ENCODE results near the gene RAPGEFL1. TPM values are rescaled to one million over a fixed set of nuclear protein-coding genes. Genes with fewer than 3 reads are reported as not detected.

Gene RAPGEFL1
- total and polyA plus RNA-seq, 2 donors (not counting 3 experiments of a cell fraction or from before 2014, with no cell fraction given), result 8.6 to 11.8 TPM

DNA sequence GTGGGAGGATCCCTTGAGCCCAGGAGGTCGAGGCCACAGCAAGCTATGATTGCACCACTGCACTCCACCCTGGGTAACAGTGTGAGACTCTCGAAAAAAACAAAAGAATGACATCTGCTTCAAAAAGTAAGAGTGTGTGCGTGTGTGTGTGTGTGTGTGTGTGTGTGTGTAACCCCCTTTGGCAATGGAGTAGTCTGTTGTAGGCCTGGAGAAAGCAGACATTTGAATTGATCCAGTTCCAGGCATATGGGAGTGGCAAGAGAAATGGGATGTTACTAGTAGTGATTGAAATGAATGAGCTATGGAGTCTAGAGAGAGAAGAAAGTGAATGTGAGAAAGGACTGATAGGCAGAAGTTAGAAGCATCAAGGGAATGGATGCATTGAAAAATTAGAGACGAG is 27.0 kb upstream of the RAPGEFL1 start:
- H3K79me2 ChIP-seq (ENCODE audit: control insufficient read depth, insufficient read depth, low read length), result peaks cover 73% of the 10 kb centered on the region
- dilution Hi-C loops (cut with MboI; ENCODE audit: extremely low pct_ligation_motif_present, low sequenced_read_pairs), result no loop called here
- CTCF ChIA-PET, result interaction anchor here (2.0 kb wide), 1 partner anchor 37 kb away, joined by 7 read pairs; no protein-coding TSS in a partner anchor

DNA sequence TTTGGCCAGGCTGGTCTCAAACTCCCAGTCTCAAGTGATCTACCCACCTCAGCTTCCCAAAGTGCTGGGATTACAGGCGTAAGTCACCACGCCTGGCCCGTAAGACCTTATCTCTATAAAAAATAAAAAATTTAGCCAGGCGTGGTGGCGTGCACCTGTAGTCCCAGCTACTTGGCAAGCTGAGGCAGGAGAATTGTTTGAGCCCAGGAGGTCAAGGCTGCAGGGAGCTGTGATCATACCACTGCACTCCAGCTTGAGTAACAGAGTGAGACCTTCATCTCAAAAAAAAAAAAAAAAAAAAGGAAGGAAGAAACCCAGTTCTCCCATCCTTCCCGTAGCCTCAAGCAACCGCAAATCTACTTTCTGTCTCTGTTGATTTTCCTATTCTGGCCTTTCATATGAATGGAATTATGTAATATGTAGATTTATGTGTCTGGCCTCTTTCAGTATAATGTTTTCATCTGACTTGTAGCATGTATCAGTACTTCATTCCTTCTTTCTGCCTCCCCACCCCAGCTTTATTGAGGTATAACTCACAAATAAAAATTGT is 25.8 kb upstream of the RAPGEFL1 start:
- no peaks in the 10 kb centered on the region for H3K9me1 ChIP-seq (replicated peaks; ENCODE audit: control insufficient read depth, extremely low read depth, insufficient read depth, low read length)
- no peak for DNase-seq (ENCODE audit: low read depth, low spot score)
- no peak overlapping the region for H3K27ac ChIP-seq (ENCODE audit: insufficient read depth, low read depth, low read length)
- no peak overlapping the region for H2AFZ ChIP-seq (ENCODE audit: low read depth, low read length)
- H3K4me1 ChIP-seq (ENCODE audit: control insufficient read depth, extremely low read depth, insufficient read depth, low read length), result no peaks in the 10 kb centered on the region
- FAIRE-seq, result no peak
- POLR2A ChIA-PET, result no interaction called here
- H3K9ac ChIP-seq (replicated peaks; ENCODE audit: extremely low read depth, insufficient read depth, low read length), result no peak overlapping the region
- no peaks in the 10 kb centered on the region for H3K9me3 ChIP-seq (replicated peaks; ENCODE audit: control insufficient read depth, insufficient read depth, low read length)
- intact Hi-C loops (cut with micrococcal nuclease), result no loop called here
- H3K36me3 ChIP-seq (ENCODE audit: control insufficient read depth in 2 of 2, extremely low read depth in 1 of 2, insufficient read depth in 2 of 2, low read length in 2 of 2), result peaks cover 10 to 26% of the 10 kb centered on the region in 2 experiments
- no peaks in the 10 kb centered on the region for H4K20me1 ChIP-seq (replicated peaks; ENCODE audit: control insufficient read depth, extremely low read depth, insufficient read depth, low read length)
- TF ChIP-seq MYC (IDR thresholded peaks at IDR 0.05; ENCODE audit: low read depth, low read length) (no peak), JUN (IDR thresholded peaks at IDR 0.05; ENCODE audit: borderline replicate concordance, insufficient read depth, insufficient read length, low read depth) (no peak), EZH2 (IDR thresholded peaks at IDR 0.05; ENCODE audit: borderline replicate concordance, low read depth, low read length, severe bottlenecking) (no peak)
- H3K4me2 ChIP-seq (ENCODE audit: insufficient read depth, low read length), result no peak overlapping the region
- no peaks in the 10 kb centered on the region for H3K27me3 ChIP-seq (ENCODE audit: control insufficient read depth in 2 of 2, insufficient read depth in 2 of 2, low read length in 2 of 2)
- no peak overlapping the region for H3K4me3 ChIP-seq (replicated peaks in 1 of 3; ENCODE audit: insufficient read depth in 1 of 3, low read depth in 1 of 3, low read length in 3 of 3)
- CTCF ChIA-PET, result interaction anchor here (0.8 to 2.4 kb wide), 6 partner anchors 11 to 116 kb away, joined by 3 to 21 read pairs (median 5); partner anchors contain the start of gene CASC3
- peaks cover 72% of the 10 kb centered on the region for H3K79me2 ChIP-seq (ENCODE audit: control insufficient read depth, insufficient read depth, low read length)
- dilution Hi-C loops (cut with MboI; ENCODE audit: extremely low pct_ligation_motif_present, low sequenced_read_pairs), result no loop called here
- no TSS peak for BruUV-seq (replicated peaks)

More for the DNA sequence above, 27.0 kb upstream of the RAPGEFL1 start:
- Histone ChIP-seq H2AFZ (ENCODE audit: low read depth, low read length) (no peak overlapping the region), H3K27ac (ENCODE audit: insufficient read depth, low read depth, low read length) (no peak overlapping the region), H3K36me3 (ENCODE audit: control insufficient read depth in 2 of 2, extremely low read depth in 1 of 2, insufficient read depth in 2 of 2, low read length in 2 of 2) (peaks cover 11 to 26% of the 10 kb centered on the region in 2 experiments), H3K9me1 (replicated peaks; ENCODE audit: control insufficient read depth, extremely low read depth, insufficient read depth, low read length) (no peaks in the 10 kb centered on the region), H4K20me1 (replicated peaks; ENCODE audit: control insufficient read depth, extremely low read depth, insufficient read depth, low read length) (no peaks in the 10 kb centered on the region), H3K4me1 (ENCODE audit: control insufficient read depth, extremely low read depth, insufficient read depth, low read length) (no peaks in the 10 kb centered on the region), H3K4me2 (ENCODE audit: insufficient read depth, low read length) (no peak overlapping the region), H3K27me3 (ENCODE audit: control insufficient read depth in 2 of 2, insufficient read depth in 2 of 2, low read length in 2 of 2) (no peaks in the 10 kb centered on the region), H3K9me3 (replicated peaks; ENCODE audit: control insufficient read depth, insufficient read depth, low read length) (no peaks in the 10 kb centered on the region), H3K9ac (replicated peaks; ENCODE audit: extremely low read depth, insufficient read depth, low read length) (no peak overlapping the region), H3K4me3 (replicated peaks in 1 of 3; ENCODE audit: insufficient read depth in 1 of 3, low read depth in 1 of 3, low read length in 3 of 3) (no peak overlapping the region)
- TF ChIP-seq EZH2 (IDR thresholded peaks at IDR 0.05; ENCODE audit: borderline replicate concordance, low read depth, low read length, severe bottlenecking), result no peak
- no TSS peak for BruUV-seq (replicated peaks)
- POLR2A ChIA-PET, result no interaction called here
- no peak for DNase-seq (ENCODE audit: low read depth, low spot score)
- intact Hi-C loops (cut with micrococcal nuclease), result no loop called here
- FAIRE-seq, result no peak

Data from endothelial cell of umbilical vein (primary cell).